Ishikawa (cell line): ENCODE measurements around the gene NANOS1.

Source experiments
- CEBPB ChIP-seq: IDR thresholded peaks from 2 replicates; pipeline ENCODE4 v1.6.1; 2012
- CREB1 ChIP-seq: IDR thresholded peaks from 2 replicates; pipeline ENCODE4 v1.6.1; 2012; ENCODE audit warnings: low read depth
- EGR1 ChIP-seq: IDR thresholded peaks from 2 replicates; pipeline ENCODE4 v1.6.1; 2012
- EP300 ChIP-seq: IDR thresholded peaks from 2 replicates; pipeline ENCODE4 v1.6.1; 2012; ENCODE audit warnings: borderline replicate concordance
- FOXM1 ChIP-seq: IDR thresholded peaks from 2 replicates; pipeline ENCODE4 v1.6.1; 2012; ENCODE audit warnings: low read depth, borderline replicate concordance
- NFIC ChIP-seq: IDR thresholded peaks from 2 replicates; pipeline ENCODE4 v1.6.1; 2012
- RAD21 ChIP-seq: IDR thresholded peaks from 2 replicates; pipeline ENCODE4 v1.6.1; 2012; ENCODE audit warnings: low read depth
- TAF1 ChIP-seq: IDR thresholded peaks from 2 replicates; pipeline ENCODE4 v1.6.1; 2012; ENCODE audit warnings: low read depth, mild to moderate bottlenecking
- TCF12 ChIP-seq: IDR thresholded peaks from 2 replicates; pipeline ENCODE4 v1.6.1; 2012; ENCODE audit warnings: low read depth
- TEAD4 ChIP-seq: IDR thresholded peaks from 2 replicates; pipeline ENCODE4 v1.6.1; 2012
- YY1 ChIP-seq: IDR thresholded peaks from 2 replicates; pipeline ENCODE4 v1.6.1; 2012; ENCODE audit warnings: low read depth
- ZBTB7A ChIP-seq: IDR thresholded peaks from 2 replicates; pipeline ENCODE4 v1.6.1; 2012; ENCODE audit warnings: low read depth
- TF ChIP-seq, protein P1 (sequence below): IDR thresholded peaks from 2 replicates; pipeline ENCODE4 v1.6.1; 2012
- TF ChIP-seq, protein P2 (sequence below): IDR thresholded peaks from 2 replicates; pipeline ENCODE4 v1.6.1; 2012
- TF ChIP-seq, protein P3 (sequence below): IDR thresholded peaks from 2 replicates; pipeline ENCODE4 v1.6.1; 2012; ENCODE audit warnings: low read depth, mild to moderate bottlenecking

Gene NANOS1

DNA sequence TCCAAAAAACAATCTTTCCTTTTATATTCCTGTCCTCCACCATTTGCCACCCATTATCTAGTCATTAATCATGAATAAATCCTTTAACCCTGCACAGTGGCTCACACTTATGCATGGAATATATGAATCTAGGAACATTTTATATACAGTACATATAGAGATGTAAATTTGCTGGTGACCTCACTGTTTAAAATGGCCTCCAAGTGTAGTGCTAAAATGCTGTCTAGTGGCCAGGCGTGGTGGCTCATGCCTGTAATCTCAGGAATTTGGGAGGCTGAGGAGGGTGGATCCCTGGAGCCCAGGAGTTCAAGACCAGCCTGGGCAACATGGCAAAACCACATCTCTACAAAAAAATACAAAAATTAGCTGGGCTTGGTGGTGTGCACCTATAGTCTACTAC lies 9.6 kb downstream of the NANOS1 start:
- TF ChIP-seq EP300 (no peak), FOXM1 (no peak), EGR1 (no peak), TAF1 (no peak), NFIC (no peak), ZBTB7A (no peak), TCF12 (no peak), CREB1 (no peak), YY1 (no peak), CEBPB (no peak), RAD21 (no peak)
- TF ChIP-seq, protein P1, sequence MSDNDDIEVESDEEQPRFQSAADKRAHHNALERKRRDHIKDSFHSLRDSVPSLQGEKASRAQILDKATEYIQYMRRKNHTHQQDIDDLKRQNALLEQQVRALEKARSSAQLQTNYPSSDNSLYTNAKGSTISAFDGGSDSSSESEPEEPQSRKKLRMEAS, result no peak
- TF ChIP-seq, protein P2, sequence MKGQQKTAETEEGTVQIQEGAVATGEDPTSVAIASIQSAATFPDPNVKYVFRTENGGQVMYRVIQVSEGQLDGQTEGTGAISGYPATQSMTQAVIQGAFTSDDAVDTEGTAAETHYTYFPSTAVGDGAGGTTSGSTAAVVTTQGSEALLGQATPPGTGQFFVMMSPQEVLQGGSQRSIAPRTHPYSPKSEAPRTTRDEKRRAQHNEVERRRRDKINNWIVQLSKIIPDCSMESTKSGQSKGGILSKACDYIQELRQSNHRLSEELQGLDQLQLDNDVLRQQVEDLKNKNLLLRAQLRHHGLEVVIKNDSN, result no peak
- TF ChIP-seq, protein P3, sequence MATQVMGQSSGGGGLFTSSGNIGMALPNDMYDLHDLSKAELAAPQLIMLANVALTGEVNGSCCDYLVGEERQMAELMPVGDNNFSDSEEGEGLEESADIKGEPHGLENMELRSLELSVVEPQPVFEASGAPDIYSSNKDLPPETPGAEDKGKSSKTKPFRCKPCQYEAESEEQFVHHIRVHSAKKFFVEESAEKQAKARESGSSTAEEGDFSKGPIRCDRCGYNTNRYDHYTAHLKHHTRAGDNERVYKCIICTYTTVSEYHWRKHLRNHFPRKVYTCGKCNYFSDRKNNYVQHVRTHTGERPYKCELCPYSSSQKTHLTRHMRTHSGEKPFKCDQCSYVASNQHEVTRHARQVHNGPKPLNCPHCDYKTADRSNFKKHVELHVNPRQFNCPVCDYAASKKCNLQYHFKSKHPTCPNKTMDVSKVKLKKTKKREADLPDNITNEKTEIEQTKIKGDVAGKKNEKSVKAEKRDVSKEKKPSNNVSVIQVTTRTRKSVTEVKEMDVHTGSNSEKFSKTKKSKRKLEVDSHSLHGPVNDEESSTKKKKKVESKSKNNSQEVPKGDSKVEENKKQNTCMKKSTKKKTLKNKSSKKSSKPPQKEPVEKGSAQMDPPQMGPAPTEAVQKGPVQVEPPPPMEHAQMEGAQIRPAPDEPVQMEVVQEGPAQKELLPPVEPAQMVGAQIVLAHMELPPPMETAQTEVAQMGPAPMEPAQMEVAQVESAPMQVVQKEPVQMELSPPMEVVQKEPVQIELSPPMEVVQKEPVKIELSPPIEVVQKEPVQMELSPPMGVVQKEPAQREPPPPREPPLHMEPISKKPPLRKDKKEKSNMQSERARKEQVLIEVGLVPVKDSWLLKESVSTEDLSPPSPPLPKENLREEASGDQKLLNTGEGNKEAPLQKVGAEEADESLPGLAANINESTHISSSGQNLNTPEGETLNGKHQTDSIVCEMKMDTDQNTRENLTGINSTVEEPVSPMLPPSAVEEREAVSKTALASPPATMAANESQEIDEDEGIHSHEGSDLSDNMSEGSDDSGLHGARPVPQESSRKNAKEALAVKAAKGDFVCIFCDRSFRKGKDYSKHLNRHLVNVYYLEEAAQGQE, result no peak

DNA sequence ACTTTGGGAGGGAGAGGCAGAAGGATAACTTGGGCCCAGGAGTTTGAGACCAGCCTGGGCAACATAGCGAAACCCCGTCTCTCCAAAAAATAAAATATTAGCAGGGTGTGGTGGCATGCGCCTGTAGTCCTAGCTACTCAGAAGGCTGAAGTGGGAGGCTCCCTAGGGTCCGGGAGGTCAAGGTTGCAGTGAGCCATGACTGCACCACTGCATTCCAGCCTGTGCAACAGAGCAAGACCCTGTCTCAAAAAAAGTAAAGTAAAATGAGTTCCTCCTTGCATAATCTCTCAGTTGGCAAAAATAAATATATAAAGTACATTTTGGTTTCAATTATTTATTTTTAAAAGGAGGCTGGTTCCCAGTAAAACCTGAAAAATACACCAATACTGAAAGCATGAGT lies 11.8 kb downstream of the NANOS1 start:
- TF ChIP-seq NFIC (no peak), TEAD4 (0 out of 2 replicates have a peak, but pooled peaks have one; percentile 28)
- TF ChIP-seq, protein P3, result no peak

DNA sequence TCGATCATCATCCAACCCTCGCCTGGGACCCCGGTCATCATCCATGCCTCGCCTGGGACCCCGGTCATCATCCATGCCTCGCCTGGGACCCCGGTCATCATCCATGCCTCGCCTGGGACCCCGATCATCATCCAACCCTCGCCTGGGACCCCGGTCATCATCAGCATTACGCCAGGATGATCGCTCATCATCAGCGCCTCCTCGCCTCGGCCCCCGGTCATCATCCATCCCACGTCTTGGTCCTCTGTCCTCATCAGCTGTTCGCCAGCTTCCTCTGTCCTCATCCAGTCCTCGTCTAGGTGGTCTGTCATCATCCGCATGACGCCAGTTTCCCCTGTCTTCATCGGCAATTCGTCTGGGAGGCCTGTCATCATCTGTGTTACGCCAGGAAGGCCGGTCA lies 12.7 kb downstream of the NANOS1 start:
- TF ChIP-seq ZBTB7A (no peak), TEAD4 (no peak), RAD21 (no peak), TCF12 (no peak), CEBPB (no peak), TAF1 (no peak), CREB1 (no peak), EGR1 (no peak)
- TF ChIP-seq, protein P3, result no peak

DNA sequence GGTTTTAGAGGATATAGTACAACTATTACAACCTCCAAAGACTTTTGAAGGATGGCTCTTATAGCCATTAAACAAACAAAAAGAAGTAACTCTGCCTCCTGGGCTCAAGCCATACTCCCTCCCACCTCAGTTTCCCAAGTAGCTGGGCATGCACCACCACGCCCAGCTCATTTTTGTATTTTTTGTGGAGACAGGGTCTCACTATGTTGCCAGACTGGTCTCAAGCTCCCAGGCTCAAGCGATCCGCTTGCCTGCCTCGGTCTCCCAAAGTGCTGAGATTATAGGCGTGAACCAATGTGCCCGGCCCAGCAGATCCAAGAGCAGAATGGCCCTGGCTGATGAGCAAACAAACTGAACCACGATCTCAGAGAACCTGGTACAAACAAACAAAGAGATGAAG lies 16.0 kb downstream of the NANOS1 start:
- TF ChIP-seq, protein P1, result no peak
- TF ChIP-seq, protein P3, result no peak

DNA sequence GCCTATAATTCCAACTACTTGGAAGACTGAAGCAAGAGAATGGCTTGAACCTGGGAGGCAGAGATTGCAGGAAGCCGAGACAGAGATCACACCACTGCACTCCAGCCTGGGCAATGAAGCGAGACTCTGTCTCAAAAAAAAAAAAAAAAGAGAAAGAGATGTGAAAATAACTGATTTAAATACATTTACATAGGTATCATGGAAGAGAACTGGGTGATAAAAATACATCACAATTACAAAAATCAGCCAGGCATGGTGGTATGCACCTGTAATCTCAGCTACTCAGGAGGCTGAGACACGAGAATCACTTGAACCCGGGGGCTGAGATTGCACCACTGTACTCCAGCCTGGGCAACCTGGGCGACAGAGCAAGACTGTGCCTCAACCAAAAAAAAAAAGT lies 19.8 kb downstream of the NANOS1 start:
- TF ChIP-seq CREB1 (no peak), FOXM1 (no peak), EGR1 (no peak), TEAD4 (no peak), EP300 (no peak), TCF12 (no peak)
- TF ChIP-seq, protein P2, result no peak
